ENCODE data around the gene EXOC4.

EXOC4 gene

DNA sequence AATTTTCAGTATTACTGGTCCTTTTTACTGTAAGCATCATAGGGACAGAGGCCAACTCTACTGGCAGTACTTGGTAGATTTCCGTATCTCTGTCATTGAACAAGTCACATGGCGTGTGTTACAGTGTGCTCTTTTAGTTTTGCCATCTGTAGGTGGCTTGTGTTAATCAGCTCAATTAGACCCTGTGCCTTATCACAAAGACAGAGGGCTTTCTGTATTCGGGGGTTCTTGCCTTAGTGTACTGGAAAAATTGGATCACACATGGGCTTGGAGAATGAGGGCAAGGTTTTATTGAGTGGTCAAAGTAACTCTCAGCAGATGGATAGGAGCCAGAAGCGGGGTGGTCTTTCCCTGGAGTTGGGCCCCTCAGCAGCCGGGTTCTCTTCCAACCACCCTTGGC lies 853.0 kb downstream of the EXOC4 start:
- DNase-seq: no peak

DNA sequence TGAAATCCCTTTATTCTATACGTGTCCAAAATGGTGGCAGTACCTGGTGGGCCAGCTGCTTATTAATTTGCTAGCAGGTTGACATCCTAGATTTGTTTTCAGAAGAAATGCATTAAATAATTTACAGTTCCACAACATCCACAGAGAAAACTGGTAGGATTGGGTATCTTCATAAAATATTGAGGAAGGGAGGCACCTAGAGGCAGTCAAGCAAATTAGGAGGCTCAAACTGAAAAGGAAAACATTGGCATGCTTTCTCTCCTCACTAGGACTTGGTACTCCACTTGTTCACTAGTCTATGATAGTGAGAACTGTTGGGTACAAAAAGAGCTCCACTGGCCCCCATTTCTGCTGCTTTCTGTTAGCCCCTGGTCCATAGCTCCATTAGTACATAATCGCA lies 855.9 kb downstream of the EXOC4 start:
- no peak for DNase-seq

DNA sequence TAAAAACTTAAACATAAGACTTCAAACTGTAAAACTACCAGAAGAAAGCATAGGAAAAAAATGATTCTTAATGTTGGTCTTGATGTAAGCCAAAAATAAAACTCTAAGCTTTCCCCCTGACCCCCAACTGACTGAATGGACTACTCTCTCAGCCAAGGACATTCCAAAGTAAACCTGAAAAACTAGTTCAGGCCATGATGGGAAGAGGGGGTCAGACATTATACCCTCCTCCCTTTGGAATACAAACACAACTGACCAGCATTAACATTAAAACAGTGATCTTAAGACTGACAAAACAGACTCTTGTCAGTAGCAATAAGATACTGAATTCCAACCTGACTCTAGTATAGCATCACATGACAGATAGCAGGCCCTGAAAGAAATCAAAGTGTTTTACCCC lies 860.8 kb downstream of the EXOC4 start:
- no peak for DNase-seq

DNA sequence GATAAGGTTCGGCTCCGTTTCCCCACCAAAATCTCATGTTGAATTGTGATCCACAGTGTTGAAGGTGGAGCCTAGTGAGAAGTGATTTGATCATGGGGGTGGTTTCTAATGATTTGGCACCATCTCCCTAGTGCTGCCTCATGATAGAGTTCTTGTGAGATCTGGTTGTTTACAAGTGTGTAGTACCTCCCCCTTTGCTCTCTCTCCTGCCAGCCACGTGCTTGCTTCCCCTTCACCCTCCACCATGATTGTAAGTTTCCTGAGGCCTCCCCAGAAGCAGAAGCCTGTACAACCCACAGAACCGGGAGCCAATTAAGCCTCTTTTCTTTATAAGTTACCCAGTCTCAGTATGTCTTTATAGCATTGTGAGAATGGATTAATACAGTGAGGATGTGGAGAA lies 862.1 kb downstream of the EXOC4 start:
- no peak for DNase-seq

Measured in T1000 (cell line).